Measurements from ENCODE around the gene TTC27. TPM values are rescaled to one million over a fixed set of nuclear protein-coding genes. Genes with fewer than 3 reads are reported as not detected.
"Not testable (repeated sequence)": the region's sequence is repeated elsewhere in the genome, so short reads cannot be mapped to it uniquely, and the experiment has no call there.

The TTC27 gene
- total RNA-seq, 1 donor = 10.8 TPM

DNA sequence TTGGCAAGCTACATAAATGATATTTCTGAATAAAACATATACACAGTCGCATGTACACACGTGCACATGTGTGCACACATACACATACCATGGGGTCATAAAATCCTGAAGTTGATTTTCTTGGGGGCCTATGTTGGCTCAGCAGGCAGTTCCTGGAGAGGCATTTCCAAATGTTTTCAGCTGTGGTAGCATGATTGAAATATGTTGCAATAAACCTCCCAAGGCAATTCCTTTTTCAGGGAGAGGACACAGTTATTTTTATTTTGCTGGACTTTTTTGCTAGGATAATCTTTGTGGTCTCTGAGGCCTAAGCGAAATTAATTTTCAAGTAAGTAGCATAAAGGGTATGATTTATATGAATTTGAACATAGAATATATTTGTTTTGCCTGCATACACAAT lies 192.2 kb downstream of the TTC27 start:
- H3K9me3 ChIP-seq (ENCODE audit: low read depth, low read length) = no peaks in the 10 kb centered on the region
- H3K4me1 ChIP-seq (ENCODE audit: insufficient read depth, low read length) = no peaks in the 10 kb centered on the region
- no peak overlapping the region for H3K4me3 ChIP-seq (ENCODE audit: low read length)
- H3K27me3 ChIP-seq (ENCODE audit: insufficient read depth, low read length) = no peaks in the 10 kb centered on the region

DNA sequence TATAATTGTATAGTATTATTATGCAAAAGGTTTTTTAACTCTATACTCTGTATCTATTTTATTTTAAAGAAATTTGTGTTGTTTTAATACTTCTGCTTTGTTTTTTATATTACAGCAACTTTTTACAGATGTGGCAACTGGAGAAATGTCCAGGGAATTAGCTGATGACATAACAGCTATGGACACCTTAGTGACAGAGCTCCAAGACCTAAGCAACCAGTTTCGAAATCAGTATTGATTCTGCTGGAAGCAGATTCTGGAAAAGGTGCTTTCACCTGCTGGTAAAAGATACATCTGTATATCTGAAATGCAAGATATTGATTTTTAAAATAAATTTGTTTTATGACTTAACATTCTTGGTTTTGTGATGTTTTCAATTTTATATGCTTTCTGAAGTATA lies 192.9 kb downstream of the TTC27 start:
- Histone ChIP-seq H3K27me3 (ENCODE audit: insufficient read depth, low read length) (no peaks in the 10 kb centered on the region), H3K4me3 (ENCODE audit: low read length) (no peak overlapping the region), H3K4me1 (ENCODE audit: insufficient read depth, low read length) (no peaks in the 10 kb centered on the region), H3K9me3 (ENCODE audit: low read depth, low read length) (no peaks in the 10 kb centered on the region)

DNA sequence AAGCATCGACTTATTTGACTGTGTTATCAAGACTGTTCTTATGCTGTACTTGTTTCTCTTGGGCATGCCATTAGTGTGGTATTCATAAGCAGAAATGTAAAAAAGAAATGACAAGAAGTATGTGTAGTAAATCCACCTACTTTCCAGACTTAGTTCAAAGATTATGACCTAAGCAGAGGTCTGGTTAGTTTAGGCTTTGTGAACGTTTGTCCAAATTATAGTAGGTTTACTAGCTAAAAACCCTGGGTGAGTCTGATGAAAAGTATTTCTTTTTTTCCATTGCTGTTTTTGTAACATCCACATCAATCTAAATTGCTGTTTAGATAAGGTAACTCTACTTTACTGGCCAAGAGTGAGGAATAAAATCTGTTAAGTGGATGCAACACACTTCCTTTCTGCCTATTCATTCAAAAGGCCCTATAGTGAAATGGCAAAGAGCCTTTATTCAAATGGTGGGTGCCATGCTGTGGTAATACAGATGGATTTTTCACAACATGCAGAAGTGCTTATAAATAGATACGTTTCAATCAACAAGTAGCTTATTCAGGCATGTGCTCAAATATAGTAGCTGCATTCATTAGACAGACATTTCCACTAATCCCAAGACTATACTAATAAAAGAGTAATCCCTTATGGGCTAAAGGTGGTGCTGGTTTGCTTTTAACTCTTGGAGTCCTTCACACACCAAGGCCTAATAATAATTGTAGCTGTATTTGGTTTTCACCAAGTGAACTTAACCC lies 196.4 kb downstream of the TTC27 start:
- no peaks in the 10 kb centered on the region for H3K9me3 ChIP-seq (ENCODE audit: low read depth, low read length)
- H3K4me1 ChIP-seq (ENCODE audit: insufficient read depth, low read length) = no peaks in the 10 kb centered on the region
- H3K27me3 ChIP-seq (ENCODE audit: insufficient read depth, low read length) = no peaks in the 10 kb centered on the region
- no peak overlapping the region for H3K4me3 ChIP-seq (ENCODE audit: low read length)

DNA sequence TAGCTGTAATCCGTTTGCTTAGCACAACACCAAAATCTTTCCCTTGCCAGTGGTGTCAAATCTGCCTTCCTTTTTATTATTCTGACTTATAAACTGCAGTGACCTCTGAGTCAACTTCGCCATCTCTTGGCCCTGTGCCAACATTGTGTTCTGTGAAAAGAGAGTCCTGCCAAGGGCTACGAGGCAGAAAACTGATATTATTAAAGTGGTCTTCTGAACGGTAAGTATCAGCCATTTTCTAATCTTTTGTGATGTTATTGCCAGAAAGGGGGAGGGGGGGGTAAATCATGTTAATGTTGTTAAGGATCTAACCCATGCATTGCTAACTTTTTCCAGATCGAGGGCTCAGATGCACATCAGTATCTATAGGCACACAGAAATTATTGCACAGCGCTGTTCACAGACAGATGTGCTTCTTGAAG lies 197.5 kb downstream of the TTC27 start:
- H3K9me3 ChIP-seq (ENCODE audit: low read depth, low read length) = no peaks in the 10 kb centered on the region
- no peaks in the 10 kb centered on the region for H3K4me1 ChIP-seq (ENCODE audit: insufficient read depth, low read length)
- H3K27me3 ChIP-seq (ENCODE audit: insufficient read depth, low read length) = no peaks in the 10 kb centered on the region
- no peak overlapping the region for H3K4me3 ChIP-seq (ENCODE audit: low read length)

DNA sequence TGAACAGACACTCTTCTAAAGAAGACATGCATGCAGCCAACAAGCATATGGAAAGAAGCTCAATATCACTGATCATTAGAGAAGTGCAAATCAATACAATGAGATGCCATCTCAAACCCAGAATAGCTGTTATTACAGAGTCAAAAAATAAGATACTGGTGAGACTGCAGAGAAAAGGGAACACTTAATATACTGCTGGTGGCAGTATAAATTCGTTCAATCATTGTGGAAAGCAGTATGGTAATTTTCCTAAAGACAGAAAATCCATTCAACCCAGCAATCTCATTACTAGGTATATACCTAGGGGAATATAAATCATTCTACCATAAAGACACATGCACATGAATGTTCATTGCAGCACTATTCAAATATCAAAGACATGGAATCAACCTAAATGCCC lies 202.3 kb downstream of the TTC27 start:
- Histone ChIP-seq H3K27me3 (ENCODE audit: insufficient read depth, low read length) (no peaks in the 10 kb centered on the region), H3K9me3 (ENCODE audit: low read depth, low read length) (no peaks in the 10 kb centered on the region), H3K4me3 (ENCODE audit: low read length) (no peak overlapping the region), H3K4me1 (ENCODE audit: insufficient read depth, low read length) (no peaks in the 10 kb centered on the region)

DNA sequence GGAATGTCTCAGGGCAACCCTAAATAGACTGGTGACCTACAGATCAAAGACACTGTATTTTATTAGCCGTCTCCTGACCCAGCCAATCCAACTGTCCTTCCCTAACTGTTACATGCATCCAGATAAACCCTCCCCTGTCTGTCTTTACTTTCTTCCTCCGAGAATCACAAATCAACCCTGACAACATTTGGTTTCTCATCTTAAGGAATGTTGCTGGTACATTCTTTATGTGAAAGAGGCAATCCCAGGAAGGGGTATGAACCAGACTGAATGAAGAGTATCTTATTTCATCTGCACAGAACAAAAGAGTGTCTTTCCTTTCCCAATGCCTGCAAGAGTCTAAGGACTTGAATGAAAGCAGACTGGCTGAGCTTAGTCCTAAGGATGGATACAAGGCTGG lies 205.0 kb downstream of the TTC27 start:
- Histone ChIP-seq H3K9me3 (ENCODE audit: low read depth, low read length) (no peaks in the 10 kb centered on the region), H3K4me1 (ENCODE audit: insufficient read depth, low read length) (no peaks in the 10 kb centered on the region), H3K27me3 (ENCODE audit: insufficient read depth, low read length) (no peaks in the 10 kb centered on the region), H3K4me3 (ENCODE audit: low read length) (no peak overlapping the region)

DNA sequence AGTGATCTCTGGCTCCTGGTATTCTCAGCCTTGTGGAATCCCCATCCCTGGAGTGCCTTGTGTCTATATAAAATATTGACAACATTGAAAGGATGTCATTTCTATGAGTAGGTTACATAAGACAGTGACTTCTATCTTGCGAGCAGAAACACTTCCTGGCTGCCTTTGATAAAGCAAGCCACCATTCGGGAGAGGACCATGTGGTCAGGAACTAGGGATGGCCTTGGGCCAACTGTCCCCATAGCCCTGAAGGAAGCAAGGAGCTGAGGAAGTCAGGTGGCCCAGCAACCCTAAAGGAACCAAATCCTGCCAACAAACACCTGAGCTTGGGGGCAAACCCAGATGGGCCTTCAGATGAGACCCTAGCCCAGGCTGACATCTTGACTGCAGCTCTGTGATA lies 205.9 kb downstream of the TTC27 start:
- no peak overlapping the region for H3K4me3 ChIP-seq (ENCODE audit: low read length)
- no peaks in the 10 kb centered on the region for H3K9me3 ChIP-seq (ENCODE audit: low read depth, low read length)
- H3K4me1 ChIP-seq (ENCODE audit: insufficient read depth, low read length) = no peaks in the 10 kb centered on the region
- no peaks in the 10 kb centered on the region for H3K27me3 ChIP-seq (ENCODE audit: insufficient read depth, low read length)

DNA sequence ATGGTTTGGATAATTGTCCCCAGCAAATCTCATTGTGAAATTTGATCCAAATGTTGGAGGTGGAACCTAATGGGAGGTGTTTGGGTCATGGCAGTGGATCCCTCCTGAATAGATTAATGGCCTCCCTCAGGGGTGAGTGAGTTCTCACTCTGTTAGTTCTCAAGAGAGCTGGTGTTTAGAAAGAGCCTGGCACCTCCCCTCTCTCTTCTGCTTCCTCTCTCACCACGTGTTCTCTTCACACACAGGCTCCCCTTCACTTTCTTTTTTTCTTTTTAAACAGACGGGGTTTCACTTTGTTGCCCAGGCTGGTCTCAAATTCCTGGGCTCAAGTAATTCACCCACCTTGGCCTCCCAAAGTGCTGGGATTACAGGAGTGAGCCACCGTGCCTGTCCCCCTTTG lies 207.3 kb downstream of the TTC27 start:
- Histone ChIP-seq H3K4me3 (ENCODE audit: low read length) (no peak overlapping the region), H3K9me3 (ENCODE audit: low read depth, low read length) (no peaks in the 10 kb centered on the region), H3K27me3 (ENCODE audit: insufficient read depth, low read length) (no peaks in the 10 kb centered on the region), H3K4me1 (ENCODE audit: insufficient read depth, low read length) (no peaks in the 10 kb centered on the region)

DNA sequence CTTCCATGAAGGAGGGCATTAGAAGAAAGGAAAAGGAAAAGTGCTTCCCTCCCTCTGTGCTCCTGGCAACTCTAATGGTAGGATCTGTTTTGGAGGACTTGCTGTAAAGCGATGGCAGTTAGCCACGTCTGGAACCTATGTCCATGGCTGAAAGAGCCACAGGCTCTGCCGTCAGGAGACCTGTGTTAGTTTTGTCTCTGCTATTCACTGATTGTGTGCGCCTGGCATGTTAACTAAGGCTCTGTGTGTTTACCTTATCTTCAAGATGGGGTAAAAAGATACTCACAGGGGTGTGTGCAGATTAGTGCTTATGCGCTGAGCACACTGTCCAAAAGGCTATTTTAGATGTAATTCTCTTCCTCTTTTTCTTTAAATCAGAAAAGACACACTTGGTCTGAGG lies 209.1 kb downstream of the TTC27 start:
- Histone ChIP-seq H3K4me3 (ENCODE audit: low read length) (no peak overlapping the region), H3K4me1 (ENCODE audit: insufficient read depth, low read length) (no peaks in the 10 kb centered on the region), H3K27me3 (ENCODE audit: insufficient read depth, low read length) (no peaks in the 10 kb centered on the region), H3K9me3 (ENCODE audit: low read depth, low read length) (no peaks in the 10 kb centered on the region)

DNA sequence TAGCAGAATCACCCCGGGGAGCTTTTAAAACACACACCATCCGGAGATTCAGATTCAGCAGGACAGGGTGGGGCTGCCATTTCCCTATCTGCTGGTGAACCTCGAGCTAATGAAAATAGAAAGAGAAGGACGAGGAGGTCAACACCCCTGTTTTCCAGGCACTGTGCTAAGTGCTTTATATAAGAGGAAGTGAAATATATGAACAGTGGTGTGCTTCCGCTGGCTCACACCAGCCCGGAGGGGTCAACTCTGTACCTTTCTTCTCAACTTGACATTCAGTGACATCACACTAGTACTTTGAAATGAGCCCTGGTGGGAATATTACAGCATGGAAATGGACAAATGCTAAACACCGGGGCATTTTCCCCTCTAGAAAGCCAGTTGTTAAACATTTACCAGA lies 210.6 kb downstream of the TTC27 start:
- Histone ChIP-seq H3K4me1 (ENCODE audit: insufficient read depth, low read length) (no peaks in the 10 kb centered on the region), H3K9me3 (ENCODE audit: low read depth, low read length) (no peaks in the 10 kb centered on the region), H3K27me3 (ENCODE audit: insufficient read depth, low read length) (no peaks in the 10 kb centered on the region), H3K4me3 (ENCODE audit: low read length) (no peak overlapping the region)

DNA sequence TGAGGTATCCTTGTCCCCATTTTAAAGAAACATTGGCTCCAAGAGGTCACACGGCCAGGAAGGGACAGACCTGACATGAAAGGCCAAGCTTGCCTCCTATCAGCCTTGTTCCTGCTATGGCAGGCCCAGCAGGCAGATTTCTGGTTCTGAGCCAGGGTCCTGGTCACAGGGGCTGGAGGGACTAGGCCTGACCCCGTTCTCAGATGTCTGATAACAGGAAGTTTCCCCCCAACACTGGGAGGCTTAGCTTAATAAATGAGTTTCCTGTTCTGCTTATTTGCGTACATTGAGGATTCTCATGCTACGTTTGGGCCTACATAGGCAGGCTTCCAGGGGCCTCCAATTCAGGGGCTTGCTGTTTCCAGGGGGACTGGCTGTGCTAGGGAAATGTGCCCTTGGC lies 211.1 kb downstream of the TTC27 start:
- H3K9me3 ChIP-seq (ENCODE audit: low read depth, low read length) = no peaks in the 10 kb centered on the region
- H3K4me3 ChIP-seq (ENCODE audit: low read length) = no peak overlapping the region
- H3K27me3 ChIP-seq (ENCODE audit: insufficient read depth, low read length) = no peaks in the 10 kb centered on the region
- H3K4me1 ChIP-seq (ENCODE audit: insufficient read depth, low read length) = no peaks in the 10 kb centered on the region

DNA sequence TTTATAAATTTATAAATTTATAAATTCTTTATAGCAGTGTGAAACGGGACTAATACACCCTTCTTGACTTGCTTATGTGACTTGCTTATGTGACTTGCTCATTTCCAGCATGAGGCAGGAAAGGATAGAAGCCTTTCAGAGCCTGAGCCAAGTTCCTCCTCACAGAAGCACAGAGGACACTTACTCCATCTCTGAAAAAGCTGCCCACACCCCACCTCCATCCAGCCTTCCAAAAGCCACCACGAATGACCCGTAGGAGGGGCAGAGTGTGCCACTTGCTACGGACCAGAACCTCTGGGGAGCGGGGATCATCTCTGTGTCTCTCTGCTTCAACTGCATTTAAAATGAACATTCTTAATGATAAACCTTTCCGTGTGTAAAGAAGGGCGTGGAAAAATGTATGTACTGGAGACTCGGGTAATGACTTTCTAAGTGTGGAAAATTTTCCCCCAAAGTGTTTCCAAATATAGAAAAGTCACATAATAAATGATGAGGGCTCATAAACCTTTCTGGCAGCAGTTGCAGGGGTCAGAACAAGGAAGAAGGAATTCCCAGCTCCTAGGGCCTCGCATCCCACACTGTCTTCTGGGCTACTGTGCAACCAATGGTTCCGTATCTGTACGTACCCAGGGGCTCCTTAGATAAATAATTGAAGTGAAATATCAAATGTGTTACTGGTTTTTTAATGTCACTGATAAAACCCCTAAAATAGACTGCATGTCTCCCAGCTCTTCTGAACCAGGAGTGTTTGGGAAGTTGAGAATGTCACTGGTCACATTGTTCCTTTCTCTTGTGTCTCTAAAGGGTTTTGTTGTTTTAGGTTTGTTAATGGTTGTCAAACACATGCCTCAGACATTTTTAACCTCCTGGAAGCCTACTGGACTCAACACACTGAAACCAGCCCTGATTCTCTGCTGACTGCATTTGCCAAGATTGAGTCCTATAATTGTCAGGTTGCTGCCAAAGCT lies 214.4 kb downstream of the TTC27 start:
- Histone ChIP-seq H3K4me1 (ENCODE audit: insufficient read depth, low read length) (no peaks in the 10 kb centered on the region), H3K9me3 (ENCODE audit: low read depth, low read length) (no peaks in the 10 kb centered on the region), H3K4me3 (ENCODE audit: low read length) (no peak overlapping the region), H3K27me3 (ENCODE audit: insufficient read depth, low read length) (no peaks in the 10 kb centered on the region)

DNA sequence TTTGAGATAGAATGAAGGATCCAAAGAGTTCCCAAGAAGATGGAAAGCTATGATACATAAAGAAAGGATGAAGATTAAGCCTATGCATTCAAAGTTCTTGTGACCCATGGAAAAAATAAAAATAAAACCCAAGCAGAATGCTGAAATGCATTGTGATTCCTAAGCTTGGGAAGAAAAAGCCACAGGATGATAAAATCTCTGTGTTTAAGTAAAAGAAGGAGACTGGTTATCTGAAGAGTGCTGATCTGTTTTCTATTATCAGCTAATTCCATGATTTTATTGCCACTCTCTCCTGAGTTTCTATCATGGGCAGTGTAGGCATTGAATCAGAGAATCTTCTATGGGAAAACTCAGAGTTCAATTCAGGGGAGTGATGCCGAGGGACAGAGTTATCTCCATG lies 215.8 kb downstream of the TTC27 start:
- Histone ChIP-seq H3K9me3 (ENCODE audit: low read depth, low read length) (no peaks in the 10 kb centered on the region), H3K4me3 (ENCODE audit: low read length) (no peak overlapping the region), H3K27me3 (ENCODE audit: insufficient read depth, low read length) (no peaks in the 10 kb centered on the region), H3K4me1 (ENCODE audit: insufficient read depth, low read length) (no peaks in the 10 kb centered on the region)

DNA sequence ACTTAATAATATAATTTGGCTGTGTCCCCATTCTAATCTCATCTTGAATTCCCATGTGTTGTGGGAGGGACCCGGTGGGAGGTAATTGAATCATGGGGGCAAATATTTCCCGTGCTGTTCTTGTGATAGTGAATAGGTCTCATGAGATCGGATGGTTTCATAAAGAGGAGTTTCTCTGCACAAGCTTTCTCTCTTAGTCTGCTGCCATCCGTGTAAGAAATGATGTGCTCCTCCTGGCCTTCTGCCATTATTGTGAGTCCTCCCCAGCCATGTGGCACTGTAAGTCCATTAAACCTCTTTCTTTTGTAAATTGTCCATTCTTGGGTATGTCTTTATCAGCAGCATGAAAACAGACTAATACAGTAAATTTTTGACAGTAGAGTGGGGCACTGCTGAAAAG lies 216.4 kb downstream of the TTC27 start:
- H3K27me3 ChIP-seq (ENCODE audit: insufficient read depth, low read length) = no peaks in the 10 kb centered on the region
- no peaks in the 10 kb centered on the region for H3K9me3 ChIP-seq (ENCODE audit: low read depth, low read length)
- no peaks in the 10 kb centered on the region for H3K4me1 ChIP-seq (ENCODE audit: insufficient read depth, low read length)
- H3K4me3 ChIP-seq (ENCODE audit: low read length) = no peak overlapping the region

DNA sequence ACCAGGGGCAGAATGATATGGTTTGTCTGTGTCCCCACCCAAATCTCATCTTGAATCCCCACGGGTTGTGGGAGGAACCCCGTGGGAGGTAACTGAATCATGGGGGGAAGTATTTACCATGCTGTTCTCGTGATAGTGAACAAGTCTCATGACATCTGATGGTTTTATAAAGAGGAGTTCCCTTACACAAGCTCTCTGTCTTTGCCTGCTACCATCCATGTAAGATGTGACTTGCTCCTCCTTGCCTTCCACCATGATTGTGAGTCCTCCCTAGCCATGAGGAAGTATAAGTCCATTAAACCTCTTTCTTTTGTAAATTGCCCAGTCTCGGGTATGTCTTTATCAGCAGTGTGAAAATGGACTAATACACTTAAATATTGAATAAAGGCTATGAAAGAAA lies 218.4 kb downstream of the TTC27 start:
- H3K4me1 ChIP-seq (ENCODE audit: insufficient read depth, low read length); H3K9me3 ChIP-seq (ENCODE audit: low read depth, low read length); H3K27me3 ChIP-seq (ENCODE audit: insufficient read depth, low read length); H3K4me3 ChIP-seq (ENCODE audit: low read length): not testable (repeated sequence)

All from mononuclear cell (primary cell).